Cardiac fibroblast (primary cell): Measurements from ENCODE around the gene PPM1L.

Experiments used
- DNase-seq, 2 donors: peaks; one replicate each; pipeline versions ENCODE4 v3.0.0 to v3.0.0-alpha.2; 2010; ENCODE audit warnings: low read depth in 2 of 2
- H3K4me3 ChIP-seq, 2 donors: replicated peaks in 1 of 2; 1 replicate in 1 of 2; 2 replicates in 1 of 2; pipeline ENCODE4 v1.5.1; 2011; ENCODE audit warnings: low read depth in 2 of 2, low read length in 2 of 2, mild to moderate bottlenecking in 2 of 2, moderate library complexity in 1 of 2
- CTCF ChIP-seq: IDR thresholded peaks from one replicate; pipeline ENCODE4 v1.5.1; 2011; ENCODE audit warnings: low read depth, mild to moderate bottlenecking, low read length, inconsistent platforms

PPM1L gene

DNA sequence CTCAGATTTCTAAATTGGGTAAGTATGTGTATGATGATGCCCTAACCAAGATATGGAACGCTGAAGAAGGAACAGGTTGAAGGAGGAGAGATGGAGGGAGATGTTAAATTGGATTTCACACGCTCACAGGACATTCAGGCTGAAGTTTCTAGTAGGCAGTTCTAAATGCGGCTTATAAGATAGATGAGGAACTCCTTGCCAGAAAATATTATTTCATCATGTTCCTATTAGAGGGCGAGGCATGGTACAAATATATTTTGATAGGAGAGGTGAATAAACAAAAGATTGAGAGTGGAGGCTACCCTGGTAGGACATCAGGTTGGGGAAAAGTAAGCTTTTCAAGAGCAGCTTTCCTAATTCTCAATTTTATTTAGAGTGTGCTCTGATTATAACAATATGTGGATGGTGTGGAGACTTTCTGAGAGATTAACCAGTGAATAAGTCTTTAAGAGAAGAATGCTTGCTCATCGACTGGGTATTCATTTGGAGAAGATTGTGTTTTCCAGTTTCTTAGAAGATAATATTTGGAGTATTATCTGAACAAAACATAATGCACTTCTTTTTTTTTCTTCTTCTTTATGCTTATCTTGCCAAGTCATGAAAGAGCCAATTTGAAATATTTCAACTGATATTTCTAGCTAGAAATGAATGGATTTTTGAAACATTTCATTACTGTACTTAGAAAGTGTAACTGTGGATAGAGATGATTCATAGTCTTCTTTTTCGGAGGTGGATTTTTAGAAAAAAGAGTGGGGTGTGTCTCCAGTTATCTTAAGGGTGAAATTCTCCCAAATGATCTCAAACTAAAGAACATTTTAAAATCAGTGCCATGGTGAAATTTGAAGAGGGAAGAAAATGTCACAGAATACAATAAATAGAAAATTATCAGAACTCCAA is 260.6 kb downstream of the PPM1L start:
- no peak for TF ChIP-seq CTCF

DNA sequence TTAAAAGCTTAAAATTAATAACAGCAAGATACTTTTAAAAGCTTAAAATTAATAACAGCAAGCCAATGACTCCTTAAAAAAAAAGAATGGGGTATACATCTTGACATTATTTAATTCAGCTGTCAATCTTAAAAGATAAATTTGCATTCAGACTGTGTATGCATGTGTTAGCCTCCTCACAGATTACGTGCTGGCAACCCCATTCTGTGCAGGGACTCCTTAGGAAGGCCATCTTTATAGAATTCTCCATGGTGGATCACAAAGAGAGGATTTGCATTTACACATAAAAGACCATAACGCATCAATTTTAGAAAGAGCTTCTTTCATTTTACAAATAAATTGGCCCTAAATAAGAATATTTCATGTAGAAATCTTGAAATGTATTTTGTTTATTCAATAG is 261.9 kb downstream of the PPM1L start:
- TF ChIP-seq CTCF, result no peak
- H3K4me3 ChIP-seq, result no peak overlapping the region
- no peak for DNase-seq

More for the DNA sequence above, 260.6 kb downstream of the PPM1L start:
- H3K4me3 ChIP-seq, result no peak overlapping the region
- peak in 1 of 2 donors; percentile 36 for DNase-seq

DNA sequence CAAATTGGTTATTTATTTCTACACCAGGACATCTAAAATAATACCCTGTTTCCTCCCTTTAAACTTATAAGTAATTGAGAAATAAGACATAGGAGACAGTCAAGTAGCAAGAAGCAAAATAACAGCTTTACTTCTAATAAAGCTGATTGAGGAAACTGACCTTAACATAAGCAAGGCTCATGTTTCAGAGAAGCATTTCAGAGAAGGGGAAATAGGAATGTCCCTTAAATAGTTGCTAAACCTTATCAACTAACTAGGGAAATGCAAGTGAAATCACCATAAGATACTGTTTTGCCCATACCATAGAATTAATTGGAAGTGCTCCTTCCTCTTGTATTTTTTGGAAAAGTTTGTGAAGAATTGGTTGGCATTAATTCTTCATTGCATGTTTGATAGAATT is 264.2 kb downstream of the PPM1L start:
- no peak for TF ChIP-seq CTCF
- DNase-seq, result no peak

DNA sequence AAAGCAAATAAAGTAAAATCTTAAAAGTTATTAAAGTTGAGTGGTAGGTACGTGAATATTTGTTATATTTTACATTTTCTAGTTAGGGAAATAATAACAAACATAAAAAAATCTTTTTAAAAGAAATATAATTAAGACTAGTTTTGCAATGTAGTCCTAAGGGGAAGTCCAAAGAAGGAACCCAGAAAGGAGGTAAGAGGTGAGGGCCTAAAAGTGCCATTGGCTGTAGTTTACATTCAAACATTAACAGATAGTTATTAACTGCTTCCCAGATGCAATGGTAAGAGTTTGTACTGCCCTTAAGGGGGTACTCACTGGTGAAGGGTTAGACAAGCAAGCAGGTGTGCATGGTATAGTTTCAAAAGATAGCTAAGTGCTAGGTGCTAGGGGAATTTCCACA is 269.9 kb downstream of the PPM1L start:
- no peak for DNase-seq
- TF ChIP-seq CTCF, result no peak
- H3K4me3 ChIP-seq, result no peak overlapping the region

More for the DNA sequence above, 264.2 kb downstream of the PPM1L start:
- H3K4me3 ChIP-seq, result no peak overlapping the region

DNA sequence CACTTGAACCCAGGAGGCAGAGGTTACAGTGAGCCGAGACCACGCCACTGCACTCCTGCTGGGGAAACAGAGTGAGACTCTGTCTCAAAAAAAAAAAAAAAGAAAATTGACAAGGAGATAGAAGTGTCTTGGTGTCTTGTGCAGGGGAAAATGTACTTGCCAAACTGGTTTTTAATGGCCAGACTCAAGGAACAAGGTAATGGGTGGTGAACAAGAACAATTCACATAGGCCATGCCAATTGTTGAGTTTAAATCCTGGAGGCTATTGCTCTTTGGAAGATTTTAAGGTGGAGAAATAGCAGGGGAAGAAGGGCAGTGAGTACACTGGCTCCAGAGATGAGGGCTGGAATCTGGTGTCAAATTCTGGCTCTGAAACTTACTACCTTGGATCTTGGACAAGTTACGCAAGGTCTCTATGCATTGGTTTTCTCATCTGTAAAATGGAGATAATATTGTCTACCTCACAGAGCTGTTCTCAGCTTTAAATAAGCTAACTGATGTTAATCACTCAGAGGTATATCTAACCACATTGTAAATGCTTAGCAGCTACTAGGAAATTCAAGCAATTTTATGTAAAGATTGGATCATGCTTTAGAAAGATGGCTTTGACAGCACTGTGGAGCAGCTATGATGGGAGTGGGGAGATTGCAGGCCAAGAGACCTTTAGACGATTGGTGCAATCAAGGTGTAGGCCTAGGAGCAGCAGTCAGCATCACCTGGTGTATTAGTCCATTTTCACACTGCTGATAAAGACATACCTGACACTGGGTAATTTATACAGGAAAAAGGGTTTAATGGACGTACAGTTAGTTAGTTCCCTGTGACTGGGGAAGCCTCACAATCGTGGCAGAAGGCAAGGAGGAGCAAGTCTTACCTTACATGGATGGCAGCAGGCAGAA is 270.8 kb downstream of the PPM1L start:
- TF ChIP-seq CTCF, result no peak
- no peak for DNase-seq
- no peak overlapping the region for H3K4me3 ChIP-seq

DNA sequence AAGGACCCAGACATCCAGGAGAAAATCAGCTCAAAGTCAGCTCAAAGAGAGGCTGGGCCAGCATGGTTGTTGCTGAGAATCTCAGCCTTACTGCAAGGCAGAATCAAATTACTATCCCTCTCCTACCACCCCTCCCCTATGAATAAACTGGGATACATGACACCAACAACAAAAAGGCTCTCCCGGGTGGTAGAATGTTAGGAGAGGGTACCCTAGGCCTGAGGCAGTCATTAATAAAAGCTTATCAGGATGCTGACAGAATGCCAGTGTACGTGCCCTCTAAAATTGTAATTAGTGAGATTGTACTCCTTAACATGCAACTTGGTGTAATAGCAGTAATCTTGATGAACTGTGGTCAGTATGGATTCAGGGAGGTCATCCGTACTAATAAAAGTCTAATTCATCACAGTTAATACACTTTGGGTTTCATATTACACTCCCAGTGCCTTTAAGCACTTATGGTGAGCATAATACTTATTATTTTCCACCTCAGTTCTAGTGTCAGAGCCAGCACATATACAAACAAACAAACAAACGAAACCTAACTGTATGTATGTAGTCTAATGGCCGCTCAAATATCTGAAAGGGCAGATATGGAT is 272.6 kb downstream of the PPM1L start:
- no peak overlapping the region for H3K4me3 ChIP-seq
- no peak for TF ChIP-seq CTCF
- no peak for DNase-seq
